Kidney (tissue), 14 donors: Measurements from ENCODE around the gene DCLK1. TPM values are rescaled to one million over a fixed set of nuclear protein-coding genes. Genes with fewer than 3 reads are reported as not detected.

Experiments
- DNase-seq, 5 donors: peaks; one replicate each; pipeline ENCODE4 v3.0.0-alpha.2; 2013 to 2020
- FAIRE-seq: peaks from 2 replicates; lab custom pipeline; 2012; peaks lifted over from hg19 to GRCh38; lab: Jason Lieb, UNC
- H3K27ac ChIP-seq, 2 donors: one replicate each; pipeline ENCODE4 v1.7.0; 2013; ENCODE audit warnings: low read depth in 2 of 2, low read length in 2 of 2, inconsistent platforms in 1 of 2
- H3K27me3 ChIP-seq: one replicate; pipeline ENCODE4 v1.7.1; 2013; ENCODE audit warnings: low read length, inconsistent platforms; ENCODE audit not compliant: control insufficient read depth, insufficient read depth
- H3K36me3 ChIP-seq, 3 donors: one replicate each; pipeline versions ENCODE4 v1.7.0 to v1.7.1; 2013; ENCODE audit warnings: low read length in 3 of 3, control low read depth in 1 of 3, inconsistent platforms in 1 of 3; ENCODE audit not compliant: insufficient read depth in 3 of 3, control insufficient read depth in 2 of 3
- H3K4me1 ChIP-seq, 3 donors: one replicate each; pipeline versions ENCODE4 v1.7.0 to v1.7.1; 2013; ENCODE audit warnings: low read length in 3 of 3, inconsistent platforms in 1 of 3, low read depth in 1 of 3; ENCODE audit not compliant: control insufficient read depth in 2 of 3, insufficient read depth in 2 of 3
- H3K4me3 ChIP-seq, 3 donors: one replicate each; pipeline versions ENCODE4 v1.7.0 to v1.8.1; 2013; ENCODE audit warnings: low read length in 3 of 3, control low read depth in 1 of 3, inconsistent platforms in 1 of 3
- H3K9ac ChIP-seq, 3 donors: one replicate each; pipeline versions ENCODE4 v1.7.0 to v1.7.1; 2013; ENCODE audit warnings: low read length in 3 of 3, control low read depth in 1 of 3, inconsistent platforms in 1 of 3
- H3K9me3 ChIP-seq, 3 donors: one replicate each; pipeline versions ENCODE4 v1.7.0 to v1.7.1; 2013; ENCODE audit warnings: low read length in 3 of 3, control low read depth in 1 of 3, inconsistent platforms in 1 of 3; ENCODE audit not compliant: control insufficient read depth in 2 of 3, insufficient read depth in 1 of 3
- CTCF ChIP-seq: IDR thresholded peaks from 3 replicates; pipeline ENCODE4 v1.5.1; 2012; ENCODE audit warnings: mild to moderate bottlenecking, moderate library complexity, borderline replicate concordance; ENCODE audit not compliant: insufficient read depth; ENCODE audit errors: extremely low read depth
- intact Hi-C: fragments of 100-400 bp; cut with DNase I; formaldehyde crosslinking; loops from one replicate; pipeline ENCODE4 v1.11.1; 2022
- polyA plus RNA-seq: library from polyadenylated mRNA; stranded (reverse); fragments of 350-450 nt; fragmentation: Illumina TruSeq; extraction: RNeasy Lipid Tissue Mini Kit (QIAGEN cat#74804); gene quantifications from one replicate; pipeline ENCODE4 v1.2.3, GENCODE V29; 2014; ENCODE audit warnings: low read depth, low replicate concordance; ENCODE audit not compliant: insufficient read depth
- total RNA-seq: library from RNA; stranded (reverse); fragmentation: NEBNext Ultra II Directional; extraction: Animal tissue kit (Norgen Biotek cat#: 25700); gene quantifications from one replicate; pipeline ENCODE4 v1.2.1, GENCODE V29; 2021
- donor health status: control.
- donor health status: control.
- donor health status: control.
- donor health status: control.
- donor health status: control.
- donor health status: DM: yes; HTN: yes; CAD: no.
- donor health status: Normal renal cell carcinoma (clear cell type).

DCLK1 gene
- total and polyA plus RNA-seq, 2 donors from 2014 or later, result 0.73 to 8.3 TPM

GRCh38 chr13:35744566-35745178 is 386.5 kb downstream of the DCLK1 start:
- peak in 4 of 5 donors; percentile 55 to 79 (median 68) for DNase-seq
- intact Hi-C loops, result no loop called here
- H3K9ac ChIP-seq, result no peak overlapping the region
- no peak overlapping the region for H3K27ac ChIP-seq
- H3K4me3 ChIP-seq, result no peak overlapping the region
- no peaks in the 10 kb centered on the region for H3K4me1 ChIP-seq
- no peaks in the 10 kb centered on the region for H3K36me3 ChIP-seq
- no peaks in the 10 kb centered on the region for H3K9me3 ChIP-seq
- H3K27me3 ChIP-seq, result no peaks in the 10 kb centered on the region
- FAIRE-seq, result no peak
- TF ChIP-seq CTCF, result no peak

GRCh38 chr13:35744144-35744543 is 387.0 kb downstream of the DCLK1 start:
- DNase-seq (no peak), FAIRE-seq (no peak)
- no peak overlapping the region for H3K9ac ChIP-seq
- intact Hi-C loops, result no loop called here
- TF ChIP-seq CTCF, result no peak
- H3K36me3 ChIP-seq, result no peaks in the 10 kb centered on the region
- no peak overlapping the region for H3K4me3 ChIP-seq
- no peak overlapping the region for H3K27ac ChIP-seq
- H3K4me1 ChIP-seq, result no peaks in the 10 kb centered on the region
- H3K27me3 ChIP-seq, result no peaks in the 10 kb centered on the region
- no peaks in the 10 kb centered on the region for H3K9me3 ChIP-seq

GRCh38 chr13:35743165-35743564 is 388.0 kb downstream of the DCLK1 start:
- no peak for TF ChIP-seq CTCF
- intact Hi-C loops, result no loop called here
- Histone ChIP-seq H3K36me3 (no peaks in the 10 kb centered on the region), H3K4me1 (no peaks in the 10 kb centered on the region), H3K27me3 (no peaks in the 10 kb centered on the region), H3K9ac (no peak overlapping the region), H3K27ac (no peak overlapping the region), H3K9me3 (no peaks in the 10 kb centered on the region), H3K4me3 (no peak overlapping the region)
- no peak for FAIRE-seq
- no peak for DNase-seq

- no peak for TF ChIP-seq CTCF
- H3K4me3 ChIP-seq, result no peak overlapping the region
- H3K27me3 ChIP-seq, result no peaks in the 10 kb centered on the region
- DNase-seq, result peak in 1 of 5 donors; percentile 31
- H3K9ac ChIP-seq, result no peak overlapping the region
- no peak overlapping the region for H3K27ac ChIP-seq
- FAIRE-seq, result no peak
- H3K36me3 ChIP-seq, result no peaks in the 10 kb centered on the region
- H3K9me3 ChIP-seq, result no peaks in the 10 kb centered on the region
- no peaks in the 10 kb centered on the region for H3K4me1 ChIP-seq
- intact Hi-C loops, result no loop called here
Observed at GRCh38 chr13:35741657-35742056, 389.5 kb downstream of the DCLK1 start.
